NCI-H1092 treated with DMSO at 0.1 percent for 48 hours (cell line): ENCODE results near the gene TOMM22.
"Not testable (repeated sequence)": the region's sequence is repeated elsewhere in the genome, so short reads cannot be mapped to it uniquely, and the experiment has no call there.

Source experiments
- DNase-seq: peaks from one replicate; lab custom pipeline; 2025; lab: John Stamatoyannopoulos, UW

TOMM22 gene

GRCh38 chr22:38681582-38682335, at the start of gene TOMM22:
Gene TOMM22 (plus strand): TSS chr22:38681957. CDS start chr22:38681979, 22 bp downstream.
- peak; percentile 88 for DNase-seq

GRCh38 chr22:38632528-38632927, 49.2 kb upstream of the TOMM22 start:
- DNase-seq: no peak

- no peak for DNase-seq
Observed at GRCh38 chr22:38638216-38638615, 43.5 kb upstream of the TOMM22 start.

- no peak for DNase-seq
Observed at GRCh38 chr22:38638728-38639127, 43.0 kb upstream of the TOMM22 start.

GRCh38 chr22:38641476-38642040, 40.2 kb upstream of the TOMM22 start:
- DNase-seq: no peak

GRCh38 chr22:38644245-38644644, 37.5 kb upstream of the TOMM22 start:
- not testable (repeated sequence) for DNase-seq

- no peak for DNase-seq
Observed at GRCh38 chr22:38645430-38645829, 36.3 kb upstream of the TOMM22 start.

- no peak for DNase-seq
Observed at GRCh38 chr22:38649841-38650522, 31.8 kb upstream of the TOMM22 start.

GRCh38 chr22:38652859-38653258, 28.9 kb upstream of the TOMM22 start:
- DNase-seq: no peak

GRCh38 chr22:38653741-38654140, 28.0 kb upstream of the TOMM22 start:
- no peak for DNase-seq

GRCh38 chr22:38655519-38656255, 26.1 kb upstream of the TOMM22 start:
- DNase-seq: peak; percentile 42

- peak; percentile 92 for DNase-seq
Observed at GRCh38 chr22:38656256-38657044, 25.3 kb upstream of the TOMM22 start, which contains the start of the genes CBY1 and FAM227A. Gene CBY1 (plus strand): TSS chr22:38656638. CDS start chr22:38668055, 11,417 bp downstream. Gene FAM227A (minus strand): TSS chr22:38656392. CDS start chr22:38650168, 6,224 bp downstream.

GRCh38 chr22:38657045-38657909, 24.5 kb upstream of the TOMM22 start:
- no peak for DNase-seq

- DNase-seq: no peak
Observed at GRCh38 chr22:38674888-38675287, 6.9 kb upstream of the TOMM22 start.

GRCh38 chr22:38675833-38676232, 5.9 kb upstream of the TOMM22 start:
- no peak for DNase-seq

- DNase-seq: no peak
Observed at GRCh38 chr22:38684895-38685294, 3.1 kb downstream of the TOMM22 start.

- no peak for DNase-seq
Observed at GRCh38 chr22:38685761-38686160, 4.0 kb downstream of the TOMM22 start.

- no peak for DNase-seq
Observed at GRCh38 chr22:38689651-38690050, 7.9 kb downstream of the TOMM22 start.

- no peak for DNase-seq
Observed at GRCh38 chr22:38694049-38694448, 12.3 kb downstream of the TOMM22 start.

GRCh38 chr22:38694940-38695339, 13.2 kb downstream of the TOMM22 start:
- DNase-seq: no peak
